HL-60 (cell line): Measurements from ENCODE around the gene SLC41A3.

Experiments used
- DNase-seq, 2 experiments: peaks; one replicate each; pipeline ENCODE4 v3.0.0-alpha.2; 2010 to 2020; ENCODE audit warnings: low read depth in 1 of 2, low spot score in 1 of 2
- H3K27ac ChIP-seq: fragments of 250-450 bp; sonication (Bioruptor Pico); replicated peaks from 2 replicates; pipeline ENCODE4 v1.5.1; 2020; ENCODE audit warnings: mild to moderate bottlenecking, moderate library complexity
- H3K27me3 ChIP-seq: fragments of 250-450 bp; sonication (Bioruptor Pico); 2 replicates; pipeline ENCODE4 v1.5.1; 2021; ENCODE audit warnings: mild to moderate bottlenecking, moderate library complexity; ENCODE audit not compliant: insufficient read depth, poor library complexity, severe bottlenecking
- H3K4me3 ChIP-seq: replicated peaks from 2 replicates; pipeline ENCODE4 v1.5.1; 2011; ENCODE audit warnings: mild to moderate bottlenecking, control low read depth, low read length; ENCODE audit not compliant: insufficient read depth
- CTCF ChIP-seq: IDR thresholded peaks from one replicate; pipeline ENCODE4 v1.5.1; 2011; ENCODE audit warnings: low read length, control low read depth, inconsistent platforms; ENCODE audit not compliant: insufficient read depth
- GABPA ChIP-seq: IDR thresholded peaks from 2 replicates; pipeline ENCODE4 v1.6.1; 2012; ENCODE audit warnings: low read depth
- POLR2AphosphoS5 ChIP-seq: IDR thresholded peaks from 2 replicates; pipeline ENCODE4 v1.6.1; 2012; ENCODE audit warnings: low read depth
- REST ChIP-seq: IDR thresholded peaks from 2 replicates; pipeline ENCODE4 v1.6.1; 2012; ENCODE audit warnings: low read depth; ENCODE audit not compliant: insufficient replicate concordance
- SPI1 ChIP-seq: IDR thresholded peaks from 2 replicates; pipeline ENCODE4 v1.6.1; 2012; ENCODE audit warnings: low read depth, mild to moderate bottlenecking, borderline replicate concordance

SLC41A3 gene

DNA sequence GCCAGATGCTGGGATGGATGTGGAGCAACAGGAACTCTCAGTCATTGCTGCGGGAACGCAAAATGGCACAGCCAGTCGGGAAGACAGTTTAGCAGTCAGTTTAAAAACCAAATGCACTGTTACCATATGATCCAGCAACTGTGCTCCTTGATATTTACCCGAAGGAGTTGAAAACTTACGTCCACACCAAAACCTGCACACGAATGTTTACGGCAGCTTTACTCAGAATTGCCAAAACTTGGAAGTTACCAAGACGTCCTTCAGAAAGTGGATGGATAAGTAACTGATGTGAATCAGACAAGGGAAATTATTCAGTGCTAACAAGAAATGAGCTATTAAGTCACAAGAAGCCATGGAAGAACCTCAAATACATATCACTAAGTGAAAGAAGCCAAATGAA, 36.1 kb upstream of the SLC41A3 start:
- H3K4me3 ChIP-seq: no peak overlapping the region
- no peaks in the 10 kb centered on the region for H3K27me3 ChIP-seq
- H3K27ac ChIP-seq: no peak overlapping the region
- TF ChIP-seq GABPA (no peak), CTCF (no peak), SPI1 (no peak)
- no peak for DNase-seq

DNA sequence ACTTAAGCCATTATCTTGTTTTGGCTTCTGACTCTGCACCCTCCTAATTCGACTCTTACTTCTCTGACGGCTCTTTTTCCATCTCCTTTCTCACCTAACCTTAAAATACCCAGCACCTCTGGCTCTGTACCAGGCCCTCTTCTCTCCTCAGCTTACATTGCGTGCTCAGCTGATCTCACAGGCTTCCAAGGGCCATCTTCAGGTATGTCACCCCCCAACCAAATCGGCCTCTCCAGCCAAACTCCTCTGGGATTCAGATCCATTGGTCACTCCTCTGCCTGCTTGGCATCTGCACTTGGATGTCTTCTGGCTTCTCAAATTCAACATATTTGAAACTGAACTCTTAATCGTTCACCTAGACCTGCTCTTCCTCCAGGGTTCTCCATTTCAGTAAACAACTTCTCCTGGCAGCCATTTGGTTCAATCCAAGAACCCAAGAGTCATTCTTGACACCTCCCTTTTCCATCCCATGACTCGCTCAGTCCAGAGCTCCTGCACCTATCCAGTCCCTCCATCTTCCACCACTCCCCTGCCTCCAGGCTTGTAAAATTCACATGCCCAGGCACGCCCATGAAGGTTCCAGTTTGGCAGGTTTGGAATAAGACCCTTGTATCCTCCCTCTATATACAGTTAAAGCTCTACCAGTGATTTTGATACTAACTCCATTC, 35.2 kb upstream of the SLC41A3 start:
- no peak overlapping the region for H3K4me3 ChIP-seq
- no peak for TF ChIP-seq POLR2AphosphoS5
- no peak for TF ChIP-seq REST
- H3K27ac ChIP-seq: no peak overlapping the region
- no peak for DNase-seq
- H3K27me3 ChIP-seq: no peaks in the 10 kb centered on the region

DNA sequence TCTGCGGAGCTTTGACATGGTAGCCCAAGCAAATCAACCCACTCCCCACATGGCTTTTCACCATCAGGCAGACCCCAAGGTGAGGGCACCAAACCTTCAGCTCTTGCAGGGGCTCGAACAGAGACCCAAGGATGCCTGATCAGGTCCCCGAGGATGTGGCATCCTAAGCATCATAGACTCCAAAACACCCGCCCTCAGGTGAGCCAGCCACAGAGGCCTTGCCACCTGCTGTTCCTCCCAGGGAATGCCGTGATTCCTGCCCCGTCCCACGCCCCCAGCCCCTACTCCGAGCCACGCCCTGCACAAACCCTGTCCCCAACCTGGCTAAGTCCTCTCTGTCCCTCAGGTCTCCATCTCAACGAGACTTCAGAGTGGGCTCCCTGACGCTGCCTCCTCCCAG, 34.7 kb upstream of the SLC41A3 start:
- no peak for TF ChIP-seq CTCF
- TF ChIP-seq REST: no peak
- no peak for TF ChIP-seq POLR2AphosphoS5
- TF ChIP-seq SPI1: no peak
- TF ChIP-seq GABPA: no peak
- Histone ChIP-seq H3K27me3 (no peaks in the 10 kb centered on the region), H3K27ac (no peak overlapping the region), H3K4me3 (no peak overlapping the region)
- DNase-seq: no peak

DNA sequence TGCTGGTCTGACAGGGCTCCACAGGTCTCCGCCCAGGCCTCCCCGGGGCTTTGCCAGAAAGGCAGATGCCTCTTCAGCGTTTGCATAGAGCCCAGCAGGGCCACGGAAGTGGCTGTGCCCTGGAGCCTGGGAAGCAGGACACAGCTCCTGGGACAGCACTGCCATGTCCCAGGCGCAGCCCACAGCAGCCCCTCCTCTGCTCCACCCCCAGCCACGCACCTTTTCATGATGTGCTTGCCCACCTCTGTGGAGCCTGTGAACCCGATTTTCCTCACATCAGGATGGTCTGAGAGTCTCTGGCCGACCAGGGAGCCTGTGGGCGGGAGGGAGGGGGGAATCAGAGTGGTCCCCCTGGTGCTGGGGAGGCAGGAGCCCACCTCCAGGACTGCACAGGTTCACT, 33.9 kb upstream of the SLC41A3 start:
- no peaks in the 10 kb centered on the region for H3K27me3 ChIP-seq
- TF ChIP-seq REST (no peak), POLR2AphosphoS5 (no peak), SPI1 (no peak), GABPA (no peak), CTCF (no peak)
- no peak for DNase-seq
- no peak overlapping the region for H3K4me3 ChIP-seq
- H3K27ac ChIP-seq: no peak overlapping the region
